AG08395 (cell line): ENCODE data around the gene PRR30.
A peak's percentile ranks its signal among the peaks of the same experiment; 100 is the strongest.
"Not testable (repeated sequence)": the region's sequence is repeated elsewhere in the genome, so short reads cannot be mapped to it uniquely, and the experiment has no call there.

Experiments used
- DNase-seq: peaks from one replicate; pipeline ENCODE4 v3.0.0; 2012; ENCODE audit warnings: mixed read lengths, low spot score

The PRR30 gene

DNA sequence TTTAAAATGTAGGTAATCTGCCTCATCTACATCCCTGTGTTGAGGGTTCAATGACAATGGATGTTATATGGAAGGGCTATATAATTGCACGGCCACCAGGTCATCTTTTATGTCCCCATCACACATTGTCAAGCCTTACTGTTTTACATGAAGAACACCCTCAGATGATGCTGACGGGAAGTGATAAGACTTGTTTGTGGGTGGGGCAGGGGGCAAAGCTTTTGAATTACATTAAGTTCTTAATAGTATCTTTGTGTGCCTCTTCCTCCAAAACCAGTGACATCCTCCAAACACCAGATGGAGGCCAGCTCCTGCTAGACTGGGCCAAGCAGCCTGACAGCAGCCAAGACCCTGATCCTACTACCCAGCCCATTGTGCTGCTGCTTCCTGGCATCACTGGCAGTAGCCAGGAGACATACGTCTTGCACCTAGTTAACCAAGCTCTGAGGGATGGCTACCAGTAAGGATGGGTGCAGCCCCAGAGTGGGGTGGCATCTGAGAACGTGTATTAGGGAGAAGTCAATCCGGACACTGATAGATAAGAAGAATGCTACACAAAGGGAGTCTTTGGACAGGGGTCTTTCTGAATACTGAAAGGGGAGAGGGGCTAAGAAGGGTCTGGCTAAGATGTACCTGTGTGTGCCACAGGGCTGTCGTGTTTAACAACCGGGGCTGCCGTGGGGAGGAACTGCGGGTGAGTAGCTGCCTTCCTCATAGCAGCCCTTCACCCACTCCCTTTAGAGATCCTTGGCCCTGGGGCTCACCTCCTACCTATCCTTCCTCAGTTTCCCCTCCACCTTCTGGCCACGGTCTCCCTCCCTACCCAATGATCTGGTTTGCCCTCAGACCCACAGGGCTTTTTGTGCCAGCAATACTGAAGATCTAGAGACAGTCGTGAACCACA, 10.3 kb downstream of the PRR30 start:
- DNase-seq = no peak

DNA sequence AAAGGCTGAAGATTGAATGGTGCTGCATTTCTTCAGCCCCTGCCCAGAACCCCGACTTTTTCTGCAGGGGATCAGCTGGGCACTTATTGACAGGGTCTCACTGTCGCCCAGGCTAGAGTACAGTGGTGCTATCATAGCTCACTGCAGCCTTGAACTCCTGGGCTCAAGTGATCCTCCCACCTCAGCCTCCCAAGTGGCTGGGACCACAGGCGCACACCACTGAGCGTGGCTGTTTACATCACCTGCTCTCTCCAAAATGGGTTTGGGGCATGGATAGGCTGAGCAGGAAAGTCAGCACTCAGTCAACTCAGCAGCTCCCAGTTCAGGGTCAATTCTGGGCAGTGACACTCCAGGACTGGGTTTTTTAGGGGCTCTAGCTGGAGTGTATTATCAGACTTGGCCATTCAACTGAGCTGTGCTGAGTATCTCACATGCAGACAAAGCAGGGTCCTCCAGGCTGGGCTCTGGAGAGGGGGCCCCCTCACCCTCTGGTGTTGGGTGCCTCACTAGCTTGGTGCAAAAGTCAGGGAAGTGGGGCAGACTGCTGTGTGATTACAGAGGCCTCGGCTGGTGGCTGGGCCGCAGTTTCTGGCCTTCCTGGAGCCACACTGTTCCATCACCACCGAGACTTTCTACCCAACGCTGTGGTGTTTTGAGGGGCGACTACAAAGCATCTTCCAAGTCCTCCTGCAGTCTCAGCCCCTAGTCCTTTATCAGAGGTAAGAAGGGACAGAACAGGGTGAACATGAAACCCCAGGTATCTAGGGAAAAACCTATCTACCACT, 11.1 kb downstream of the PRR30 start:
- no peak for DNase-seq

DNA sequence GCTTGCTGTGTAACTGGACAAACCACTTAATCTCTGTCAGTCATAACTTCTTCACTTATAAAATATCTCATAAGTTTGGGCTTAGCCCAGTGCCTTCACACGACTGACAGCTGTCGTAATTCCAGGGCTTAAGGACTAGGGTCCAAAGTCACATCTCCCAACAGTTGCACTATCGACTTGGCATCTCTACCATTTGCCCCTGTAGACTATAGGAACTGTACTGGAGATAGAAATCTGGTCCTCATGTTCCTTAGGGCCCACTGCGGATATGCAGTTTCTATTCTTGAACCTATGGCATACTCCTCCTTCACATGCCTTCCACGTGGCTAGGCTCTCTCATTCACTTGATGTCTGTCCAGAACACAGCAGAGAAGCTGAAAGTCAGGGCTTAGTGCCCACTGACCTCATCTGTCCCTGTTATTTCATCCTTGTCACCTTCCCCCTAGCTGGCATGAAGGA, 12.9 kb downstream of the PRR30 start:
- no peak for DNase-seq

DNA sequence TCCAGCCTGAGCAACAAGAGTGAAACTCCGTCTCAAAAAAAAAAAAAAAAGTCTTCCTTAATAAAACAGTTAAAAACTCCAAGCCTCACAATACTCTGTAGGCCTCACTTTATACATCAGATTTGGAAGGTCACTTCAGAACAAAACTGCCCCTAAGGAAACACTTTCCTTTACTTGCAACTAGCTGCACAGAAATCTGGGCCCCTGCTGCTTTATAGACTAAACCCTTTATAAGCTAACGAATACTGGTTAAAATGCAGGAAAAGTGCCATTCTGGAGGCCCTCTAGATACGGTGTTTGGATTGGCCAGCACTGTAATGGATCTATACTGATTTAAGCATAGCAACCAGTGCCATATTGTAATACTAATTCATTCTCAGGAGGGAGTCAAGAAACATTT, 14.1 kb downstream of the PRR30 start:
- DNase-seq = no peak

DNA sequence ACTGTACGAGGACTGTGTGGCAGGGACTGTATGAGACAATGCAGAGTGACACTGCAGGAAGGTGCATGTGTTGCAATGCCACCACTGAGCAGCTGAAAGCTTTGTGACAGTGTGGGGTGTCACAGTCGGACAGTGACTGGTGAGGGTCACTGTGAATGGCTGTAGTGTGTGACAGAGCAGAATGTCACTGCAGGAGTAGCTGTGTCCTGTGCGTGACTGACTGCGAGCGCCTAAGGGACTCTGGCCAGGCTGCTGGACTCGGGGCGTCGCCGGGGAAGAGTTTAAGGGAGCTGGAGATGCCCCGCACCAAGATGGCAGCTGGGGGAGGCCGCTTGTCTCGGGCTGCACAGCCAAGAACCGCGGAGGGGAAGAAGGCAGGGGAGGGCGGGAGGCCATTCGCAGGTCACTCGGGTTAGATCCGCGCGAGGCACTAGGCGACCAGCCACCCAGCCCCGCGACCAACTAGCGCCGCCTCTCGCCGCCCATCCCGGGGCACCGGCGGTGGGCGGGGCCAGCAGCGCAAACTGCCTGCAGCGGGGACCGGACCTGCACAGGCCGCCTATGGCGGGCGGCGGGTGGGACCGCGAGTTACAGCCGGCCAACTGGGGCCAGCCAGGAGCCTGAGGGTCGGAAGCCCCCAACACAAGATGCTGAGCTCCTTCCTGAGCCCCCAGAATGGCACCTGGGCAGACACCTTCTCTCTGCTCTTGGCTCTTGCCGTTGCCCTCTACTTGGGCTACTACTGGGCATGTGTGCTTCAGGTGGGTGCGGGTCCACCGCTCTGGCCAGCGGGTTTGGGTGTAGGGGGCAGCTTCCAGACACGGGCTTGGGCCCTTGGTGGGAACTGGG, 15.7 kb downstream of the PRR30 start, which contains the start of gene ABHD1:
ABHD1 (plus strand) TSS at position 514 of the 849 bp plus-strand sequence; CDS start at position 648, 134 bp downstream.
- DNase-seq = peak; percentile 55

DNA sequence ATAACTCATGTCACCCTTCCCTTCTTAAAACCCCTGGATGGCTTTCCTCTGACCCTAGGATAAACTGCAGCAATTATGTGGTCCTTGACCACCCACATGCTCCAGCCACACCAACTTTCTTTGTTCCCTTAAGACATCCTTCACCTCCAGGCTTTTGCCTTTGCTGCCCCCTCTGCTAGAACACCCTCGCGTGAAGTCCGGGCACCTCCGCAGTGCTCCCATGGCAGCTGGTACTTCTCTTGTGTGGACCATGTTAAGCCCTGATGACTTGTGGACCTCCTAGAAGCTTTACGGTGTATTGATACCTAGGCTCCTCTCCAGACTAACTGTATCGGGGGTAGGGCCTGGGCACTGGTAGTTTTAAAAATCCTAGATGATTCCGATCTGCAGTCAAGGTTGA, 16.4 kb downstream of the PRR30 start:
- no peak for DNase-seq

DNA sequence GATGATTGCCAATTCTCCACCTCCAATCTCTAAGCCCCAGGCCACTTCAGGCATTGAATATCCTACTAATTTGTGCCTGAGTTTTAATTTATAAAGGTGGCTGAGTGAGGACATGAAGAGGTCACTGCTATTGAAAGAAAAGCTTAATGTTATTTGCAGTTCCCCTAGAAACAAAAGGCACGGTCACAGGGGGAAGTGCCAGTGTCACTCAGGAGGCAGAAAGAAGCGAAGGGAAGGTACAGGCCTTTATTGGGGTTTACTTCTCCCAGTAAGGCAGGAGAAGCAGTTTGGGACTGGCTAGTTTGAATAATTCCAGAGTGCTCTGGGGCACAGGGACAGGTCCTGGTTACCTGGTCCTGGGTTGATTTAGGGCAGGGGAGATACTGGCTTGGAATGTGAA, 17.3 kb downstream of the PRR30 start:
- no peak for DNase-seq

DNA sequence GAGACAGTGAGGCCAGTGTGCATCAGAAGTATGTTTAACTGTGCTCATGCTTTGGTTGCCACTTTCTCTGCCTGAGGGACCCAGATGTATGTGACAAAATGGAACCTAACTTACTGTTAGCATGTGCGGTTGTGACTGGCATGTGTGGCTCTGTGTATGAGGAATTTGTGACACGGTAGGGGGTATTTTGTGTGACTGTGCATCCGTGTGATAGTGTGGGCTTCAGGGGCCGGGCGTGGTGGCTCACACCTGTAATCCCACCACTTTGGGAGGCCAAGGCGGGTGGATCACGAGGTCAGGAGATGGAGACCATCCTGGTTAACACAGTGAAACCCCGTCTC, 19.9 kb downstream of the PRR30 start:
- not testable (repeated sequence) for DNase-seq

DNA sequence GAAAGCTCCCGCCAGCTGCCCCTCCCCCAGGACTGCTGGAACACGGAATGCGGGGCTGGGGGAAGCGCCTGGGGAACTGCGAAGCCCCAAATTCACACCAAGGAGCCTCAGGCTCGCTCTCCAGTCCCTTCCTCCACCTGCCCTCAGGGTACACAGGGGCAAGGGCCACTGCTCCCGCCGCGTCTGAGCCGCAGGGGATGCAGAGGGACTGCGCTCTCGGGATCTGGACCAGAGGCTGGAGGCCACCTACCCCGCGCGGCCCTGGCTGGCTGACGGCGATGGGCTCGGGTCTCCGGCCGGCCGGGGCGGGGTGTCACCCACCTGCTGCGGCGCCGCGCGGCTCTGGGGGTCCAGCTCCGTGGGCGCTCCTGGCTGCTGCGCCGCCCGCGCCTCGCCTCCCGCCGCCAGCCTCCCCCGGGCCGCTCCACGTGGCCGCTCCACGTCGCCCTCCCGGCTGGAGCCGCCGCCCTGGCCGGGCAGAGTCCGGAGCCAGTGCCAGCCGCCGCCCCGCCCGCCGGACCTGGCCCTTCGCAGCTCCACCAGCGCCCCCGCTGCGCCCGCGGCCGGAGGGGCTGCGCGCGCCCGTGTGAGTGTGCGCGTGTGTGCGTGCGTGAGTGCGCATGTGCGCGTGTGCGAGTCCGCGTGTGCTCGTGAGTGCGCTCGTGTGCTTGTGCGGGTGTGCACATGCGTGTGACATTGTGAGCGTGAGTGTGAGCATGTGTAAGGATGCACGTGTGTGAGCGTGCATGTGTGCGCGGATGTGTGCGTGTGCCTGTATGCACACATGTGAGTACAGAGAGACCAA, 20.5 kb downstream of the PRR30 start, which contains the start of gene CGREF1:
CGREF1 (minus strand) TSS at position 604 of the 805 bp plus-strand sequence. CDS start 14,762 bp downstream, outside the sequence.
- DNase-seq = peak; percentile 35

DNA sequence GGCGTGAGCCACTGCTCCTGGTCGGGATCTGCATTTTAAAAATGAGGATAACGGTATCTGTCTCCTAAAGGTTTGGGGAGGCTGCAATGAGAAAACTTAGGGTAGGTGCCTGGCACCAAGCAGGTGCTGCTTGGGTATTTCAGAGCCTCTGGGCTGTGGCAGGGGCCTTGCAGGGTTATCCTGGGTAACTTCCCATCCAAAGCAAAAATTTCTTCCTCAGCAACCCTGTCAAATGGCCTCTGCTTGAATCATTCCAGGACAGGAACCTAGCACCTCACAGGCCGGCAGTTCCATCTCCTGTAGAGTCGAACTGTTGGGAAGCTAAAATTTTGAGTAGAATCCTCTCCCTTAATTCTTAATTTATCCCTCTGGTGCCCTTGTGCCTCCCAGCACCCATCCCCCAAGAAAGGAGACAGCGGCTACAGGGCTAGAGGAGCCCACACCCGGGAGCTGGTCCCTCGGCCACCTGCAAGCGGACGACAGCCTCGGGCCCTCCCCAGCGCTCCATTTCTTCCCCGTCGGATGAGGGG, 21.1 kb downstream of the PRR30 start:
- DNase-seq = no peak

DNA sequence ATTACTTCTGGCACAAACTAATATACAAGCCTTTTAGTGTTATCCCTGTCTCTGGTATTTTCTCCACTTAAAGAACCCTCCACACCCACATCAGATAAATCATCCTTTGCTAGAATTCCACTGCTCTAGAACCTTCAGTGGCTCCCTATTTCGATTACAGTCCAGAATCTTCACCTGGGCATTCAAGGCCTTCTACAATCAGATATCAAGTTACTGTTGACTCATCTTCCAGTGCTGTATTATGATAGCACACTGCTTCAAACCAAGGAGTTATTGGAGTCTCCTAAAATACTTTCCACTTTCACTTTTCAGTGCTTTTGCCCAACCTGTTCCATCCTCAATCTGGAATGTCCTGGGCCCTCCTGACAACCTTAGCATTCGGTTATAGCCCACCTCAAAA, 23.7 kb downstream of the PRR30 start:
- DNase-seq = no peak

DNA sequence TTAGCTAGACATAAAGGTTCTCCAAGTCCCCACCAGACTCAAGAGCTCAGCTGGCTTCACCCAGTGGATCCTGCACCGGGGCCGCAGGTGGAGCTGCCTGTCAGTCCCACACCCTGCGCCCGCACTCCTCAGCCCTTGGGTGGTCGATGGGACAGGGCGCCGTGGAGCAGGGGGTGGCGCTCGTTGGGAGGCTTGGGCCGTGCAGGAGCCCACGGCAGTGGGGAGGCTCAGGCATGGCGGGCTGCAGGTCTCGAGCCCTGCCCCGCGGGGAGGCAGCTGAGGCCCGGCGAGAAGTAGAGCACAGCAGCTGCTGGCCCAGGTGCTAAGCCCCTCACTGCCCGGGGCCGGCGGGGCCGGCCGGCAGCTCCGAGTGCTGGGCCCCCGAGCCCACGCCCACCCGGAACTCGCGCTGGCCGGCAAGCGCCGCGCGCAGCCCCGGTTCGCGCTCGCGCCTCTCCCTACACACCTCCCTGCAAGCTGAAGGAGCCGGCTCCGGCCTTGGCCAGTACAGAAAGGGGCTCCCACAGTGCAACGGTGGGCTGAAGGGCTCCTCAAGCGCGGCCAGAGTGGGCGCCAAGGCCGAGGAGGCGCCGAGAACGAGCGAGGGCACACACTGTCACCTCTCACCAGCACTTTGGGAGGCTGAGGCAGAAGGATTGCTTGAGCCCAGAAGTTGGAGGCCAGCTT, 27.7 kb downstream of the PRR30 start:
- not testable (repeated sequence) for DNase-seq

DNA sequence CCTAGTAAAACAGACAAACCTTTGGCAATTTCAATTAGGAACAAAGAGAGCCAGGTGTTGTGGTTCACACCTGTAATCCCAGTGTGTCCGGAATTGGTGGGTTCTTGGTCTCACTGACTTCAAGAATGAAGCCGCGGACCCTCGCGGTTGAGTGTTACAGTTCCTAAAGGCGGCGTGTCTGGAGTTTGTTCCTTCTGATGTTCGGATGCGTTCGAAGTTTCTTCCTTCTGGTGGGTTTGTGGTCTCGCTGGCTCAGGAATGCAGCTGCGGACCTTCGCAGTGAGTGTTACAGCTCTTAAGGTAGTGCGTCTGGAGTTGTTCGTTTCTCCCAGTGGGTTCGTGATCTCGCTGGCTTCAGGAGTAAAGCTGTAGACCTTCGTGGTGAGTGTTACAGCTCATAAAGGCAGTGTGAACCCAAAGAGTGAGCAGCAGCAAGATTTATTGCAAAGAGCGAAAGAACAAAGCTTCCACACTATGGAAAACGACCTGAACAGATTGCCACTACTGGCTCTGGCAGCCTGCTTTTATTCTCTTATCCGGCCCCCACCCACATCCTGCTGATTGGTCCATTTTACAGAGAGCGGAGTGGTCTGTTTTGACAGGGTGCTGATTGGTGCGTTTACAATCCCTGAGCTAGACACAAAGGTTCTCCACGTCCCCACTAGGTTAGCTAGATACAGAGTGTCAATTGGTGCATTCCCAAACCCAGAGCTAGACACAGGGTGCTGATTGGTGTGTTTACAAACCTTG, 28.4 kb downstream of the PRR30 start:
- not testable (repeated sequence) for DNase-seq

DNA sequence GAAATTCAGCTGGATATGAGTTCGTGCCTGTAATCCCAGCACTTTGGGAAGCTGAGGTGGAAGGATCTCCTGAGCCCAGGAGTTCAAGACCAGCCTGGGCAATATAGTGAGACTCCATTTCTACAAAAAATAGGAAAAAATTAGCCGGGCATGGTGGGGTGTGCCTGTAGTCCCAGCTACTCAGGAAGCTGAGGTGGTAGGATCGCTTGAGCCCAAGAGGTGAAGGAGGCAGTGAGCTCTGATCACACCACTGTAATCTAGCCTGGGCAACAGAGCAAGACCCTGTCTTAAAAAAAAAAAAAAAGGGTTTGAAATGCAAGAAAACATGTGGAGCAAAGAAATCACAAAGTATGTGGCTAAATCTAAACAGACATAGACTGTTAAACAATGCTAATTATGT, 30.1 kb downstream of the PRR30 start:
- DNase-seq = no peak

DNA sequence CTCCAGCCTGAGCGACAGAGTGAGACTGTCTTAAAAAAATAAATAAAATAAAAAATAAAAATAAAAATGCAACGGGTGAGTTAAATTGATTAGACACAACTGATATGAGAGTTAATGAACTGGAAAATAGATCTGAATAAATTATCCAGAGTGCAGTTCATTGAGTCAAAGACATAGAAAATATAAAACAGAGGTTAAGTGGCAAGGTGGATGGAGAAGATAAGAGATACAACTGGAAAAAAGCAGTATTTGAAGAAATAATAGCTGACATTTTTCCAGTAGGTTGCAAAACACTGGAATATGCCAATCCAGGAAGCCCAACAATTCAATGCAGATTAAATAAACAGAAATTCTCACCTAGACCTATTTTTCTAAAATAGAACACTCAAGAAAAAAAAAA, 31.0 kb downstream of the PRR30 start:
- DNase-seq = no peak

DNA sequence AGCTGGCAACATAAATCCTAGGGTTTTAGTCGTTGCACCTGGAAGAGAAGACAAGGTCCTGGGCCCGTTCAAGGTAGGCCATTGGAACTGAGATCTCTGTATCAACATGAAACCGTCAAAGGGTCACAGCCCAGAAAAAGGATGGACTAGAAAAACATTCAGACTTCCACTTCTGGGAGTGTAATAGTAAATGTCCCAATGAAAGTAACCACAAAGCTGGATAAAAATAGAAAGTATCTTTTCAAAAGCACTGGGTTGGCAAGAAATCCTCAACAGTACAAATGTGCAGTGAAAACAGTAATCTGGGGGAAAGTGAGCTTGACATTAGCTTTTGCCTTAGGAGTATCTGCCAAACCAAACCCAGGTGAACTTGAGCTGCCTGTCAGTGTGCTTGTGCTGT, 33.2 kb downstream of the PRR30 start:
- DNase-seq = no peak

DNA sequence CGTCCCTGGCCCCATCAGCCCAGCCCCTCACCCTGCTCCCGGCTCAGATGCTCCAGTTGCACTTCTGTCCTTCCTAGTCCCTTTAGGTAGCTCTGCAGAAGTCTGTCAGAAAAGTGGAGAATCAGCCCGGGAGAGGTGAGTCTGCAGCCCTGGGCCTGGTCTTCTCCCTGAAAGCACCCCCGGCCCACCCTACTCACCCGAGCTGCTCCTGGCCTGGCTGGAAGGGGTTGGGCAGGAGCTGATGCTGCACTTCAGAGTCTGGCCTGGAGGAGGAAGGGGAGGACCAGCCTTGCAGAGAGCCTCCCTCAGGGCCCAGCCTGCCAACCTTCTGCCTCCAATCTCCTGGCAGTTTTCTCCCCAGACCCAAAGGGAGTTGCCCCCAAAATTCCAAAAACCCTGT, 36.9 kb downstream of the PRR30 start:
- no peak for DNase-seq

DNA sequence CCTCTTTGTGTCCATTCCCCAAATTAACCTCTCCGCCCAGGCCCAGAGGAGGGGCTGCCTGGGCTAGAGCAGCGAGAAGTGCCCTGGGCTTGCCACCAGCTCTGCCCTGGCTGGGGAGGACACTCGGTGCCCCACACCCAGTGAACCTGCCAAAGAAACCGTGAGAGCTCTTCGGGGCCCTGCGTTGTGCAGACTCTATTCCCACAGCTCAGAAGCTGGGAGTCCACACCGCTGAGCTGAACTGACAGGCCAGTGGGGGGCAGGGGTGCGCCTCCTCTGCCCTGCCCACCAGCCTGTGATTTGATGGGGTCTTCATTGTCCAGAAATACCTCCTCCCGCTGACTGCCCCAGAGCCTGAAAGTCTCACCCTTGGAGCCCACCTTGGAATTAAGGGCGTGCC, 39.2 kb downstream of the PRR30 start:
- DNase-seq = no peak

DNA sequence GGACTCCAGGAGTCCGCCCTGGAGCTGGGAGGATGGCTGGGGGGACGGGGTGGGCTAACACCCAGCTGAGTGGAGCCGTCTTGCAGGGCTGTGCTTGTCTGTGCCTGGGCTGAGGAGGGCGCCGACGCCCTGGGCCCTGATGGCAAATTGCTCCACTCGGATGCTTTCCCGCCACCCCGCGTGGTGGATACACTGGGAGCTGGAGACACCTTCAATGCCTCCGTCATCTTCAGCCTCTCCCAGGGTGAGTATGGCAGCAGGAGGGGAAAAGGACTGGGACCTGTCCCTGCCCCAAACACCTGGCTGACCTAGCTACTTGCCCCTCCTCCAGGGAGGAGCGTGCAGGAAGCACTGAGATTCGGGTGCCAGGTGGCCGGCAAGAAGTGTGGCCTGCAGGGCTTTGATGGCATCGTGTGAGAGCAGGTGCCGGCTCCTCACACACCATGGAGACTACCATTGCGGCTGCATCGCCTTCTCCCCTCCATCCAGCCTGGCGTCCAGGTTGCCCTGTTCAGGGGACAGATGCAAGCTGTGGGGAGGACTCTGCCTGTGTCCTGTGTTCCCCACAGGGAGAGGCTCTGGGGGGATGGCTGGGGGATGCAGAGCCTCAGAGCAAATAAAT, 39.8 kb downstream of the PRR30 start:
- DNase-seq = no peak
